ENCODE results near the gene NUAK2.

DNA sequence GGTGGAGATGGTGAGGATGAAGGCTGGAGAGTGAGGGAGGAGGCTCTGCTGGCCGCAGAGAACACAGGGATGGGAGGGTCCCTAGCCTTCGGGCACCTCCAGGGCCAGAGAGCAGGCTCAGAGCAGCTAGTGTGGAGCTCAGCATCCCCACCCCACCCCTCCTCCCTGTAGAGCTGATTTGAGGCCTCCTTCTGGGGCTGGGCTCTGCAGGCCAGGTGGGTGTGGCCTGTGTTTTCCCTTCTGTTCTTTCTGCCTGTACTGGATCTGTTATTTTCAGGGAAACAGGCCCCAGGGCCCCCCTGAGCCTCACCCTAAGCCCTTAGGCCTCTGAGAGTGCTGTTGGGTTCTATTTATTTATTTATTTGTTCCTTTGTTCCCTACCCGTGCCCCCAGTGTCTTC is 49.0 kb downstream of the NUAK2 start:
- TF ChIP-seq, protein P1, sequence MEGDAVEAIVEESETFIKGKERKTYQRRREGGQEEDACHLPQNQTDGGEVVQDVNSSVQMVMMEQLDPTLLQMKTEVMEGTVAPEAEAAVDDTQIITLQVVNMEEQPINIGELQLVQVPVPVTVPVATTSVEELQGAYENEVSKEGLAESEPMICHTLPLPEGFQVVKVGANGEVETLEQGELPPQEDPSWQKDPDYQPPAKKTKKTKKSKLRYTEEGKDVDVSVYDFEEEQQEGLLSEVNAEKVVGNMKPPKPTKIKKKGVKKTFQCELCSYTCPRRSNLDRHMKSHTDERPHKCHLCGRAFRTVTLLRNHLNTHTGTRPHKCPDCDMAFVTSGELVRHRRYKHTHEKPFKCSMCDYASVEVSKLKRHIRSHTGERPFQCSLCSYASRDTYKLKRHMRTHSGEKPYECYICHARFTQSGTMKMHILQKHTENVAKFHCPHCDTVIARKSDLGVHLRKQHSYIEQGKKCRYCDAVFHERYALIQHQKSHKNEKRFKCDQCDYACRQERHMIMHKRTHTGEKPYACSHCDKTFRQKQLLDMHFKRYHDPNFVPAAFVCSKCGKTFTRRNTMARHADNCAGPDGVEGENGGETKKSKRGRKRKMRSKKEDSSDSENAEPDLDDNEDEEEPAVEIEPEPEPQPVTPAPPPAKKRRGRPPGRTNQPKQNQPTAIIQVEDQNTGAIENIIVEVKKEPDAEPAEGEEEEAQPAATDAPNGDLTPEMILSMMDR (IDR thresholded peaks at IDR 0.05), result no peak
- TF ChIP-seq POLR2AphosphoS5 (IDR thresholded peaks at IDR 0.05) (no peak), POLR2A (IDR thresholded peaks at IDR 0.05) (no peak)

All from stomach (tissue), 4 donors.